Muscle of leg (tissue), 11 donors: ENCODE measurements around the gene STXBP5. TPM values are rescaled to one million over a fixed set of nuclear protein-coding genes. Genes with fewer than 3 reads are reported as not detected.

Experiments used
- DNase-seq: peaks from one replicate; pipeline ENCODE4 v3.0.0; 2013
- H3K27ac ChIP-seq: one replicate; pipeline ENCODE4 v1.5.1; 2013; ENCODE audit warnings: mild to moderate bottlenecking, low read length, control low read depth
- H3K27me3 ChIP-seq: one replicate; pipeline ENCODE4 v1.6.1; 2013; ENCODE audit warnings: low read length; ENCODE audit not compliant: control insufficient read depth, insufficient read depth
- H3K36me3 ChIP-seq: one replicate; pipeline ENCODE4 v1.6.1; 2013; ENCODE audit warnings: low read length; ENCODE audit not compliant: control insufficient read depth, insufficient read depth
- H3K4me1 ChIP-seq: one replicate; pipeline ENCODE4 v1.6.1; 2013; ENCODE audit warnings: low read length; ENCODE audit not compliant: control insufficient read depth, insufficient read depth
- H3K4me3 ChIP-seq: one replicate; pipeline ENCODE4 v1.5.1; 2013; ENCODE audit warnings: low read length, control low read depth
- H3K9me3 ChIP-seq: replicated peaks from 2 replicates; pipeline ENCODE4 v1.6.1; 2013; ENCODE audit warnings: low read depth, low read length; ENCODE audit not compliant: control insufficient read depth
- whole genome bisulfite sequencing: methylation state at CpG from one replicate; pipeline ENCODE4 v1.1.5; 2013; ENCODE audit warnings: missing lambda C conversion rate; ENCODE audit not compliant: insufficient coverage; 5-methylcytosine and 5-hydroxymethylcytosine counted together
- polyA plus RNA-seq, 8 donors: library from polyadenylated mRNA; unstranded; fragments of 120-200 nt; gene quantifications; one replicate each; pipeline versions ENCODE4 v1.2.1 to v1.2.3, GENCODE V29; 2013; ENCODE audit warnings: inconsistent platforms in 1 of 8, low replicate concordance in 1 of 8; ENCODE audit not compliant: insufficient read length in 8 of 8, insufficient read depth in 1 of 8
- total RNA-seq: library from RNA; stranded (reverse); fragments of 120-200 nt; gene quantifications from one replicate; pipeline ENCODE4 v1.2.4, GENCODE V29; 2013

Gene STXBP5
- total and polyA plus RNA-seq, 9 donors: 9.8 to 15.7 (median 11.5) TPM

GRCh38 chr6:147418523-147418922 is 214.3 kb downstream of the STXBP5 start:
- Histone ChIP-seq H3K27ac (no peak overlapping the region), H3K4me3 (no peak overlapping the region), H3K36me3 (no peaks in the 10 kb centered on the region), H3K27me3 (no peaks in the 10 kb centered on the region), H3K9me3 (peaks cover 7% of the 10 kb centered on the region), H3K4me1 (no peaks in the 10 kb centered on the region)
- no peak for DNase-seq
- whole genome bisulfite sequencing: 60% methylated on average over 1 of the region's 4 CpGs

GRCh38 chr6:147421903-147422302 is 217.7 kb downstream of the STXBP5 start:
- DNase-seq: no peak
- Histone ChIP-seq H3K36me3 (no peaks in the 10 kb centered on the region), H3K9me3 (peaks cover 7% of the 10 kb centered on the region), H3K27me3 (no peaks in the 10 kb centered on the region), H3K4me3 (no peak overlapping the region), H3K27ac (no peak overlapping the region), H3K4me1 (no peaks in the 10 kb centered on the region)

- WGBS: 97% methylated on average over 10 of the region's 11 CpGs
- DNase-seq: no peak
- no peak overlapping the region for H3K4me3 ChIP-seq
These were observed 218.9 kb downstream of the STXBP5 start for GRCh38 chr6:147423111-147423510.

GRCh38 chr6:147429794-147430193 is 225.6 kb downstream of the STXBP5 start:
- Histone ChIP-seq H3K27me3 (no peaks in the 10 kb centered on the region), H3K9me3 (no peaks in the 10 kb centered on the region), H3K4me3 (no peak overlapping the region), H3K36me3 (no peaks in the 10 kb centered on the region), H3K27ac (no peak overlapping the region), H3K4me1 (no peaks in the 10 kb centered on the region)
- DNase-seq: no peak
- WGBS: 68% methylated on average over 2 of the region's 3 CpGs

More at GRCh38 chr6:147423111-147423510, 218.9 kb downstream of the STXBP5 start:
- H3K36me3 ChIP-seq: no peaks in the 10 kb centered on the region
- H3K27me3 ChIP-seq: no peaks in the 10 kb centered on the region
- no peak overlapping the region for H3K27ac ChIP-seq
- H3K9me3 ChIP-seq: peaks cover 7% of the 10 kb centered on the region
- no peaks in the 10 kb centered on the region for H3K4me1 ChIP-seq

- Histone ChIP-seq H3K4me3 (no peak overlapping the region), H3K27me3 (no peaks in the 10 kb centered on the region), H3K9me3 (no peaks in the 10 kb centered on the region), H3K36me3 (no peaks in the 10 kb centered on the region), H3K27ac (no peak overlapping the region), H3K4me1 (no peaks in the 10 kb centered on the region)
- WGBS: no CpG with 5 or more reads among the region's 2 CpGs
- DNase-seq: no peak
These were observed 226.6 kb downstream of the STXBP5 start for GRCh38 chr6:147430811-147431210.

GRCh38 chr6:147434076-147434475 is 229.9 kb downstream of the STXBP5 start:
- Histone ChIP-seq H3K4me3 (no peak overlapping the region), H3K36me3 (no peaks in the 10 kb centered on the region), H3K4me1 (no peaks in the 10 kb centered on the region), H3K27ac (no peak overlapping the region), H3K27me3 (no peaks in the 10 kb centered on the region), H3K9me3 (no peaks in the 10 kb centered on the region)
- WGBS: 100% methylated on average over 1 of the region's 4 CpGs
- DNase-seq: no peak

GRCh38 chr6:147434516-147434915 is 230.3 kb downstream of the STXBP5 start:
- H3K27ac ChIP-seq: no peak overlapping the region
- no peaks in the 10 kb centered on the region for H3K27me3 ChIP-seq
- H3K9me3 ChIP-seq: no peaks in the 10 kb centered on the region
- no peaks in the 10 kb centered on the region for H3K36me3 ChIP-seq
- 70% methylated on average over 2 of the region's 4 CpGs for WGBS
- no peaks in the 10 kb centered on the region for H3K4me1 ChIP-seq
- no peak overlapping the region for H3K4me3 ChIP-seq
- peak; percentile 33 for DNase-seq

- Histone ChIP-seq H3K4me3 (no peak overlapping the region), H3K27ac (no peak overlapping the region), H3K36me3 (no peaks in the 10 kb centered on the region), H3K27me3 (no peaks in the 10 kb centered on the region), H3K9me3 (no peaks in the 10 kb centered on the region), H3K4me1 (no peaks in the 10 kb centered on the region)
- peak; percentile 67 for DNase-seq
- WGBS: no CpG with 5 or more reads among the region's 3 CpGs
These were observed 233.4 kb downstream of the STXBP5 start for GRCh38 chr6:147437615-147438014.

GRCh38 chr6:147438758-147439528 is 234.7 kb downstream of the STXBP5 start:
- no peaks in the 10 kb centered on the region for H3K27me3 ChIP-seq
- H3K9me3 ChIP-seq: no peaks in the 10 kb centered on the region
- WGBS: 76% methylated on average over 3 of the region's 9 CpGs
- no peak overlapping the region for H3K27ac ChIP-seq
- H3K36me3 ChIP-seq: no peaks in the 10 kb centered on the region
- no peak overlapping the region for H3K4me3 ChIP-seq
- no peak for DNase-seq
- no peaks in the 10 kb centered on the region for H3K4me1 ChIP-seq
